ENCODE data around the gene EXOC3.
"Not testable (repeated sequence)": the region's sequence is repeated elsewhere in the genome, so short reads cannot be mapped to it uniquely, and the experiment has no call there.

Gene EXOC3

GRCh38 chr5:485113-485945 lies 42.4 kb downstream of the EXOC3 start:
- no peak for DNase-seq (ENCODE audit: low read depth in 2 of 2)

- no peak for DNase-seq (ENCODE audit: low read depth in 2 of 2)
These were observed 43.0 kb downstream of the EXOC3 start for GRCh38 chr5:485946-486491.

GRCh38 chr5:486597-486996 lies 43.6 kb downstream of the EXOC3 start:
- not testable (repeated sequence) for DNase-seq (ENCODE audit: low read depth in 2 of 2)

- no peak for DNase-seq (ENCODE audit: low read depth in 2 of 2)
These were observed 45.3 kb downstream of the EXOC3 start for GRCh38 chr5:488241-488640.

GRCh38 chr5:488744-489688 lies 46.0 kb downstream of the EXOC3 start:
- no peak for DNase-seq (ENCODE audit: low read depth in 2 of 2)

GRCh38 chr5:489689-490080 lies 46.7 kb downstream of the EXOC3 start:
- DNase-seq (ENCODE audit: low read depth in 2 of 2) = no peak

GRCh38 chr5:490116-491106 lies 47.4 kb downstream of the EXOC3 start:
- DNase-seq (ENCODE audit: low read depth in 2 of 2) = no peak

- DNase-seq (ENCODE audit: low read depth in 2 of 2) = no peak
These were observed 48.3 kb downstream of the EXOC3 start for GRCh38 chr5:491119-491855.

GRCh38 chr5:491856-492155 lies 48.8 kb downstream of the EXOC3 start:
- no peak for DNase-seq (ENCODE audit: low read depth in 2 of 2)

- no peak for DNase-seq (ENCODE audit: low read depth in 2 of 2)
These were observed 49.4 kb downstream of the EXOC3 start for GRCh38 chr5:492314-492893.

- no peak for DNase-seq (ENCODE audit: low read depth in 2 of 2)
These were observed 50.2 kb downstream of the EXOC3 start for GRCh38 chr5:493119-493701.

GRCh38 chr5:493758-494157 lies 50.8 kb downstream of the EXOC3 start:
- DNase-seq (ENCODE audit: low read depth in 2 of 2) = no peak

GRCh38 chr5:494667-495255 lies 51.8 kb downstream of the EXOC3 start:
- DNase-seq (ENCODE audit: low read depth in 2 of 2) = no peak

- no peak for DNase-seq (ENCODE audit: low read depth in 2 of 2)
These were observed 53.1 kb downstream of the EXOC3 start for GRCh38 chr5:496028-496427.

- DNase-seq (ENCODE audit: low read depth in 2 of 2) = no peak
These were observed 54.2 kb downstream of the EXOC3 start for GRCh38 chr5:497090-497700.

GRCh38 chr5:497871-498509 lies 55.0 kb downstream of the EXOC3 start:
- no peak for DNase-seq (ENCODE audit: low read depth in 2 of 2)

- DNase-seq (ENCODE audit: low read depth in 2 of 2) = no peak
These were observed 56.5 kb downstream of the EXOC3 start for GRCh38 chr5:499233-500209.
